Right hindlimb (tissue), 1 donor: Measurements from ENCODE around the gene AKNA.

ENCODE experiments used
- DNase-seq: peaks from one replicate; pipeline ENCODE4 v3.0.0-alpha.2; 2018

AKNA gene

DNA sequence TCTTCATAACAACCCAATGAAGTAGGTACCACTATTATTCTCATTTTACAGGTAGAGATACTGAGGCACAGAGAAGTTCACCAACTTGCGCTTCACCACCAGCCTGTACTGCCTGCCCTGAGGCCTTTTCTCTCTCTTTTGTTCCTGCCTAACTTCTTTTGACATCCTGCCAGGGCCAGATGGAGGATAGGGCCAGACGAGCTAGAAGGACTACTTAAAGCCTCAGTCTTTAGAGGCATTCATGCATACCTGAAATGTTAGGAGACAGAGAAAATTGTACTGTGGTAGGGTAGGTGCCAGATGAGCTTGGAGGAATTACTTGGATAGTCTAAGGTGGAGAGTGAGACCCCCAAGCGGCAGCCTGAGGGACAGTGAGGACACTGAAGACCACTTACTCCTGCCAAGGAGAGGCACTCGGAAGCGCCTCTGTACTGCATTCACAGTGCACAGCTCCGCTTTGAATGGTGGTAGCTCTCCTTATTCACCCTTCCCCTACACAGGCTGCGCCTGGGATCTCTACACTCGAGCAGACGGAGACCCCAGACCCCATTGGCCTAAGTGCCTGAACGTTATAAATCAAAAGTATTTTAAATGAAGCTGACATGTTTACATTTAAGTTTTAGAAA is 71.1 kb downstream of the AKNA start:
- peak; percentile 13 for DNase-seq

DNA sequence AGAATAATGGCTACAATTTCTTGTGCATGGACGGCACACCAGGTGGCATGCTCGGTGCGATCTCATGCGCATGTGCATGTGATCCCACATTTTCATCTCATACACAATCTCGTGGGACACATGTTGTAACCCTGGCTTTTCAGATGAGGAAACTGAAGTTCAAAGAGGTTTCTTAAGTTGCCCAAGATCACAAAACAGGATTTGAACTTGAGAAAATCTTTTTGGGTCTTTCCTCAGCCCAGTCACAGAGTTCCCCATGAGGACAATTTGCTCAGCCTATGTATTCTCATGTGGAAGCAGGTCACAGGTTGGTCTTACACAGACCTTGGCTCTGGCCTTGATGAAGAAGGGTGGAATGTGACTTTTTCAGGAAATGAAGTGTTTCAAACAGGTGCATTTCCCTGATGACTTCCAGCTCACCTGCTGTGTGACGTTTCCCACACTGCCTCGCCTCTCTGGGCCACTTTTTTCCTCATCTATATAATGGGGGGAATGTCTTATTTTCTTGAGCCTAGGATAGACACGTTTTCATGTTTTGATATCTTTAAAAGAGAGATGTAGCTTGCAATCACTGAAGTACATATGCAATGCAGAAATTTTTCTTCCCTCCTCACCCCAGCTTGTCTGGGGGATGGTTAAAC is 71.9 kb downstream of the AKNA start:
- DNase-seq: no peak

DNA sequence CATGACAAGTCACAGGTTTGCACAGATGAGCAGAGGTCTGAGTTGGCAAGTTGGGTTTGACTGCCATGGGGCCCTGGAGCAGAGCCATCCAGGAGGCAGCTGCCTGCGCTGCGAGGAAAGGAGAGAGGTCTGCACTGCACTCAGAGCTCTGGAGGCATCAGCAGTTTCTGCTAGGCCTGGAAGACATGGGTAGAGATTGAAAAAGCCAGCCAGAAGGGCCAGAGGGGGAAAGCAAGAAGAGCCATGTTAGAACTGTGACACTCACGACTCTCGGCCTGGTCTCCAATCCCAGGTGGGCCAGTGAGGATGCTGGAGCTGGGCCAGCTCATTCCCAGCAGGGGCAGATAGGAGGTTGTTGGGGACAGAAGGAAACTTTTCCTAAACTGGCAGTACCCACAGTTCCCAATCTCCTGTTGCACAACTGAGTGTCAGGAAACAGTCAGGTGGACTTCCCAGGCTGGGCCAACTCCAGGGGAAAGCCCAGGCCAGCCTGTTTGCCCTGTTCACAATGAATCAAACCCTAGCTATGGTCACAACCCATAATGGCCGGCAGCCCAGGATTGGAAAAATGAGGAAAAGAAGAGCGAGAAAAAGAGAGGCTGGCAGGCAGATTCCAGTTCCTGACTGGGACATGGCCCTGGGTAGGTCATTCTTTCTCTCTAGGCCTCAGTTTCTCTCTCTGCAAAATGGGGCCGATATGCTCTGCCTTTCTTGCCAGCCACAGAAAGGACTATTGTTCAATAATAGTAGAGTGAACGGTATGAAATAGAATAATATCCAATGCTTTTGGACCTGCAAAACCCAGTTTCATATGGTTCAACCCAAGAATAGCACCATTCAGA is 72.7 kb downstream of the AKNA start:
- no peak for DNase-seq

DNA sequence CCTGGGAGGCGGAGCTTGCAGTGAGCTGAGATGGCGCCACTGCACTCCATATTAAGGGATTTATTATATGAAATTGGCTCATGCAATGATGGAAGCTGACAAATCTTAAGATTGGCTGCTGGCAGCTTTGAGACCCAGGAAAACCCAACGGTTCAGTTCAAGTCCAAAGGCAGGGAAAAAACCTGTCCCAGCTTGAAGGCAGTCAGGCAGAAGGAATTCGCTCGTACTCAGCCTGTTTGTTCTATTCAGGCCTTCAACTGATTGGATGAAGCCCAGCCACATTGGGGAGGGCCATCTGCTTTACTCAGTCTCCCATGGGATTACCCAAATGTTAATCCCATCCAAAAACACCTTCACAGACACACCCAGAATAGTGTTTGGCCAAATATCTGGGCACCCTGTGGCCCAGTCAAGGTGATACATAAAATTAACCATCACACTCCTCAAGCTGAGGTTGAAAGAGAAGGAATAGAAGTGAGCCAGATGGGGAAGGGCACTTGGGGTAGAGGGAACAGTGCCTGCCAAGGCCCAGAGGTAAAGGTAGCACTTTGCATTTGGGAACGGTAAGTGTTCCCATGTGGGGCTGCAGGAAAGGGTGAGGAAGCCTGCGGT is 73.4 kb downstream of the AKNA start:
- DNase-seq: no peak

DNA sequence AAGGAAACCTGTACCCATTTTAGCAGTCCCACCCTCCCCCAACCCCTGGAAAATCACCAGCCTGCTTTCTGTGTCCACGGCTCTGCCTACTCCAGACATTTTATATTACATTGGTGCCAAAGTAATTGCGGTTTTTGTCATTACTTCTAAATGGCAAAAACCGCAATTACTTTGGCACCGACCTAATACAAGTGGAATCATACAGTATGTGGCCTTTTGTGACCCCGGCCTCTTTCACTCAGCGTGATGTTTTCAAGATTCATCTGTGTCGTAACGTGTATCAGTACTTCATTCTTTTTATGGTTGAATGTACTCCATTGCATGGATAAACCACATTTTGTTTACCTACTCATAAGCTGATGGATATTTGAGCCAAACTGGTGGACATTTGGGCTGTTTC is 74.6 kb downstream of the AKNA start:
- DNase-seq: no peak

DNA sequence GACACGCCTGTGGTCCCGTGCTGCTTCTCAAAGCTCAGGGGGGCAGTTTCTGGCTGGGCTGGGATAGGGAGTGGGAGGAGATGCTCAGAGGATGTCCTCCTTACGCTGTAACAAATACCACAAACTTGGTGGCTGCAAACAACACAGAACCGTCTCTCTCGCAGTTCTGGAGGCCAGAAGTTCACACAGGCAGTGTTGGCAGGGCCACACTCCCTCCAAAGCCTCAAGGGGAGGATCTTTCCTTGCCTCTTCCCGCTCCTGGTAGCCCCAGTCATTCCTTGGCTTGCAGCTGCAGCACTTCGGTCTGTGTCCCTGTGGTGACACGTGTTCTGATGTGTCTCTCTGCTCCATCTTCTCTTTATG is 75.3 kb downstream of the AKNA start:
- no peak for DNase-seq

DNA sequence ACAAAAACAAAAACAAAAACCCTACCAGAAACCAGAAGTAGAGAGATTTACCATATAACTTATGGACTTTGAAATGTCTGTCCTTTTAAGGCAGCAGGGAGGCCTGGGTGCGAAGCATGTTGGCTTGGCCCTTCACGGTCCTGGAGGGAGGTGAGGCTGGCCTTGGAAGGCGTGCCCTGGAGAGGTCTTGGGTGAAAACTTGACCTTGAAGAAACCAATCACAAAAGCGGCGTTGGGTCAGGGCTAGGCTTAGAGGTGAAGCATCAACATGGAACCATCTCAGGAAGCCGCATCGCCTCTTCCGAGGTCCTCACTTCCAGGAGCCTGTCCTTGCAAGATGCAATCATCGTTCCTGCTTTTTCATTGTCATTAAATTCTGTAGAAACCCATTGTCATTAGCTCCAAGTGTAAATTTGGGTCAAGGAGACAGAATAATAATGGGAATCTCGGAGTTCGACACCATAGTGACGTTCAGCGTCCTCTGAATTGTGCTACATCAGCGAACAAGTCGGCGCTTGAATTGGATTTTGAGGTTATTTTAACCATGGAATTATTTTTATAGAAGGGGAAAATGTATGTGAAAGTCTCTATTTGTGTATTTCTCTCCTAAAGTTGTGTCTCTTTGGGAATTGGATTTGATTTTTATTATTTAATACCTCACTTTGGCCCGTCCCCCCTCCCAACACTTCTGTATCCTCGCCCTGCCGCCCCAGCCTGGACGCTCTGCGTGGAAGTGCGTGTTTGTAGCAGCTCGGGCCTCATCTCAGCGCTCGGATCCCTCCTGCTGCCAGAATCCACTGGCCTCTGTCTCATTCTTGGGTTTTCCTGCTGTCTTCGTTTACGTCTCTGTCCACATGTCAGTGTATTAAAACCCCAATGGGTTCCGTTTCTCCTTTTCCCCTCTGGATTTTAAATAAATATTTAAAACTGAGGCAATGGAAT is 75.9 kb downstream of the AKNA start:
- DNase-seq: no peak

DNA sequence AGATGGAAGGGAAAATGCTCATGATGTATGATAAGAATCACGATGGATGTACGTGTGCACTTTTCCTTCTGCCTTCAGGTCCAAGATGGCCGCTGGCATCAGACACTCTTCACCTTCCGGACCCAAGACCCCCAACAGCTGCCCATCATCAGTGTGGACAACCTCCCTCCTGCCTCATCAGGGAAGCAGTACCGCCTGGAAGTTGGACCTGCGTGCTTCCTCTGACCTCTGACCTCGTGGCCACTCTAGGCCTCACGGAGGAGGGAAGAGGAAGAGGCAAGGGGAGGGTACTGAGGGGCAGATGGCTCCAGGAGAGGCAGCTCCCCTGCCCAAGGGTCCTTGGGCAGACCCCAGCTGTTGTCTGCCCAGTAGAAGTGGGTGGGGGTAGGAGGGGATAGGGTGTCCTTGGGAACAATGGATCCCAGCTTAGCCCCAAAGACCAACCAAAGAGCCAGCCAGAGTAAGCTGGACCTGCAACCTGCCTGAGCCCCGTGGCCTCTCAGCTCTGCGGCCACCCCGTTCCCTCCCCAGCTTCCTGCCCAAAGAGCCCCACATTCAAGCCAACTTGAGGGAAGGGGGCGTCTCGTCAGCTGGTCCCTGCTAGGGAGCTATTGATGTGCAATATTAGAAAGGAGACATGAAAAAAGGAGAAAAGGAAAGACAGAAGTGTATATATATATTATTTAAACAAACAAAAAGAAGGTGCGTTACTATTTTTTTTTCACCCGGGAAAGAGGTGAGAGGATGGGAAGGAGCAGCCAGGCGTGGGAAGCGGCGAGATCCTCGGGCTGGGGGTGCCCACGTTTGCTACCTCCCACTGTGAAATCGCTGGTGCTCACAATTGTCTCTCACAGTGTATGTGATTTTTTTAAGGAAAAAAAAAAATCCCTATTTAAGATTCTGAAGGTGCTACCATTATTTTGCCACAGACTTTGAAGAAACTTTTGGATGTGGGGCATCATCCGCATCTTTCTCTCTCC is 77.0 kb downstream of the AKNA start:
- no peak for DNase-seq

DNA sequence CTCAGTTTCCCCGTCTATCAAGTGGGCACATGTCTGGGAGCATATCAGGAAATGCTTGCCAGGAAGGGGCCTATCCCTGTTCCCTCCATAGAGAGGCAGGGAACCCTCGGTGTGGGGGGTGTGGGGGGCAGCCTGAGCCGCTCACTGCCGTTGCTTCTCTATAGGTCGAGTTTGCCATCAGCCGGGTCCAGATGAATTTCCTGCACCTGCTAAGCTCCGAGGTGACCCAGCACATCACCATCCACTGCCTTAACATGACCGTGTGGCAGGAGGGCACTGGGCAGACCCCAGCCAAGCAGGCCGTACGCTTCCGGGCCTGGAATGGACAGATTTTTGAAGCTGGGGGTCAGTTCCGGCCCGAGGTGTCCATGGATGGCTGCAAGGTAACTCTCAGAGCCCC is 78.7 kb downstream of the AKNA start:
- no peak for DNase-seq

DNA sequence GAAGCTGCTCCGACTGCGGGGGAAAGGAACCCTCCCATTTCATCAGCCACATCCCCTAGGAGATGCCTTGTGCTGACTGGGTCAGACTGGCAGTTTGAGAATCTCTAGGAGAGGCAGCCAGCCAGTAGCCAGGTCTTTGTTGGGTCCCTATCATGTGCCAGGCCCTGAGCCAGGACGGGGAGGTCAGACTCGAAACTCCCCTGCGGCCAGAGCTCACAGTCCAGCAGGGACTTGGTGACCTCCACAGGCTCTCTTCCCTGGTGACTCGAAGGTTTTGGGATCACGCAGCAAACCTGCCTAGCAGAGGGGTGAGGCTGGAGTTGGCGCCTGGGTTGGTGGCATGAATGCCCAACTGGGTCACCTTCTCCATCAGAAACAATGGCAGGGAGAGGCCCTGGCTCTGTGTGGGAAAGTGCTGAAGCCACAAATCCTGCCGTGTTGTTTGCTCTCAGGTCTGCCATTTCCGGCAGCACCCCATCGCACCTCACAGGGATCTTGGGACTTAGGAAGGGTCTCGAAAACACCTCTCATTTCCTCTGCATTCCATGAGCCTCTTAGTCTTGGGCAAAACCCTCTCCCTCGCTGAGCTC is 79.3 kb downstream of the AKNA start:
- DNase-seq: no peak

DNA sequence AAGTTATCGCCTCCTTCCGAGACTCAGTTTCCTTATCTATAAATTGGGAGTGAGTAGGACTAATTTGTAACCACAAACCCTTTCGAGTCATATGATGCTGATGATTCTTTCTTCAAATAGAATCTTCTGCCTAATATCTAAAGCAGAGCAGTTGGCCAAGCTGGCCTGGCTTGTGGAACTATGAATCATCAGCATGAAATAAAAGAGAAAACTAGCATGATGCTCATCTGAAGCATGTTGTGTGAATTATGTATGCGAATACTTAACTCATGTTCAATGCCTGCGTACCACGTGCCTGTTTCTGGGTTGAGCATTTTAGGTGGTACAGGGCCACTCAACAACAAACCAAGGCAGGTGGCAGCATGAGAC is 79.9 kb downstream of the AKNA start:
- no peak for DNase-seq

DNA sequence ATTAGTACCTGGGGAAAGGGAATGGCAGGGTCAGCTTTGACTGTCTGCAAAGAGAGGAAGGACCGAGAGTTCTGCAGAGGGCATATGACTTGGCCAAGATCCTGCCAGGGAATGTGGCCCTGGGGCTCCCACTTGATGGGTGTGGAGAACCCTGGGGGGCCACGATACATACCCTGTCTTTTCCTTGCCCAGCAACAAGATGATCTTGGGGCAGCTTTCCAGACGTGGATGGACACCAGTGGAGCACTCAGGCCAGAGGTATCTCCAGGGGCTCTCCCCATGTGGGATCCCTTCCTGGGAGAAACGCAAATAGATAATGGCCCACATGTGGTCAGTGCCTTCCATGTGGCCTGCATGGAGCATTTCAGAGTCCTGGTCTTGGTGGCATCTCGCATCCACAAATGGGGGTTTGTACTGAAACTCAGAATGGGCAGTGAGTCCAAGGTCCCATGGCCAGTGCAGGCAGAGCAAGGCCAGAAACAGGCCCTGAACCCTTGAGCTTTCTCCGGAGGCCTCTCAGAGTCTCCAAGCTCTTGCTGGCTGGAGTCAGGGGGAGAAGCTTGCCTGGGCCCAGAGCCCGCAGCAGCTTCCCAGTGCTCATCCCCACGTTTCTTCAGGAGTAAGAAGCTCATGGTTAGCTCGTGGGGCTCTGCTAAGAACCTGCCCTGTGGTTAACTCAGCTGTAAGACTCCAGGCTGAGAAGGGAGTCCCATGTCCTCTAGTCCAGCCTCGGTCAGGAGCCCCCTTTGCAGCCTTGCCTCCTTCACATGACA is 83.2 kb downstream of the AKNA start:
- DNase-seq: peak; percentile 20

DNA sequence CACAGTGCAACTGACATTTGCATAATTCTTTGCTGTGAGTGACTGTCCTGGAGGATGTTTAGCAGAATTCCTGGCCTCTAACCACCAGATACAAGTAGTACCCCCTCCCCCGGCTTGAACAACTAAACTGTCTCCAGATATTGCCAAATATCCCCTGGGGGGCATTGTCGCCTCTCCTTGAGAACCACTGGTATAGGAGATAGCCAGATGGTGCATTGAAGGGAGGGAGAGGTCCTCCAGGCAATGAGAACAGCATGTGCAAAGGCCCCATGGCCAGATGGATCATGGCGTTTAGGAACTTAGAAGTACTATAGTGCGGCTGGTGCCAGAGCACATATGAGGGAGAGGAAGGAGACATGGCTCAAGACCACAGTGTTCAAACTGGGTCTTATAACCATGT is 83.8 kb downstream of the AKNA start:
- DNase-seq: no peak

DNA sequence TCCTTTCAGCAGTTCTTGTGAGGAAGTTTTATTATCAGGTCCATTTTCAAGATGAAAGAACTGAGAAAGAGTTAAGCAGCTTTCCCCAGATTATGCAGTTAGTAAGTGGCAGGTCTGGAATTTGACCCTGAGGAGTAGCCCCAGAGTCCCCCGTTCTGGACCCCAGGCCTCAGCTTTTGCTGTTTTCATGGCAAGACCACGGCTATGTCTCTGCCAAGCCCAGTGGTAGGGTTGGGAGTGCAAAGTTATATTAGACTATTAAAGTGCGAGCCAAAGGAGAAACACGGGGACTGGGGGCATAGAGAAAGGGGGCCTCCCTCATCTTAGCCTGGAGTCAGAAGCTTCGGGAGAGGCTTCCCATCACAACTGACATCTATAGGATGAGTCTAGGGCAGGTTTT is 84.2 kb downstream of the AKNA start:
- no peak for DNase-seq

DNA sequence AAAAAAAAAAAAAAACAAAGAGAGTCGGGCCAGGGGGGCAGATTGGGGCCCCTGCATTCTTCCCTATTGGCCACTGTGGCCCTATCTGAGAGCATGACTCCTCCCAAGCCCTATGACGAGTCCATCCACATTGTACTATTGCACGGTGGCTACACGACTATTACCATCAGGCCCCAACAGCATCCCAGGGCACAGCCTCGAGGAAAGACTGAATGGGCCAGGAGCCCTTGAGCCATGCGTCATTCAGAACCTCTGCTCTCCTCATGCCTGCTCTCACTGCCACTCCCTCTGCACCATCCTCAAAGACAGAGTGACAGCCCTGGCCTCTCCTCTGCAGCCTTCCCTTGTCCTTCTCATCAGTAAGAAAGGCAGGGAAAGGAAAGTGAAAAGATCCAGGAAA is 85.1 kb downstream of the AKNA start:
- DNase-seq: no peak

DNA sequence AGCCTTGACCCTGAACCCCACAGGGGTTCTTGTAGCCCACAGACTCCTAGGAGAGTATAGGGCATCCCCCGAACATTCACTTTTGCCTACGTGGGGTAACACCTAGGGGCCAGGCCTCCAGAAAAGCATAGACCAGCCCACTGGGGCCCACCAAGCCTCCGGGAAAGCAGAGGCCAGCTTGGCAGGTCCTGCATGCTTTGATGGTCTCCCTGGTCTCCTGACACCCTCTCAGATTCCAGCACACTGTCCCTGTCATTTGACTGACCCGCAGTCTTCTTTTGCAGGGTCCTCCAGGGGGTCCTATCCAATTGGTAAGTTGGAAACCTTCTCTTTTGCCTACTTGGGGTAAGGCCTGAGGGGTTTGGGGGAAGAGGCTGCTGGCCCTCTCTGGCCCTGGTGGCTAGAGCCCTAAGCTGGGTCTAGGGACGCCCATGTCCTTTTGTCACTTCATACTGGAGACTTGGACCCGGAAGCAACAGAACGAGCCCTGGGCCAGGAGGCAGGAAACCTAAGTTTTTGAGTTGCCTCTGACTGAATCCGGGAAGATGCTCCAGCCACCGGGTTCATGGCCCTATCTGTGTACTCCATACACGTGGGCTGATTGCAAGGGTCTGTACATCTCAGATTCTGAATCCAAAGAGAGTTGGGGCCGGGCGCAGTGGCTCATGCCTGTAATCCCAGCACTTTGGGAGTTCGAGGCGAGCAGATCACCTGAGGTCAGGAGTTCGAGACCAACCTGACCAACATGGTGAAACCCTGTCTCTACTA is 85.8 kb downstream of the AKNA start:
- no peak for DNase-seq

DNA sequence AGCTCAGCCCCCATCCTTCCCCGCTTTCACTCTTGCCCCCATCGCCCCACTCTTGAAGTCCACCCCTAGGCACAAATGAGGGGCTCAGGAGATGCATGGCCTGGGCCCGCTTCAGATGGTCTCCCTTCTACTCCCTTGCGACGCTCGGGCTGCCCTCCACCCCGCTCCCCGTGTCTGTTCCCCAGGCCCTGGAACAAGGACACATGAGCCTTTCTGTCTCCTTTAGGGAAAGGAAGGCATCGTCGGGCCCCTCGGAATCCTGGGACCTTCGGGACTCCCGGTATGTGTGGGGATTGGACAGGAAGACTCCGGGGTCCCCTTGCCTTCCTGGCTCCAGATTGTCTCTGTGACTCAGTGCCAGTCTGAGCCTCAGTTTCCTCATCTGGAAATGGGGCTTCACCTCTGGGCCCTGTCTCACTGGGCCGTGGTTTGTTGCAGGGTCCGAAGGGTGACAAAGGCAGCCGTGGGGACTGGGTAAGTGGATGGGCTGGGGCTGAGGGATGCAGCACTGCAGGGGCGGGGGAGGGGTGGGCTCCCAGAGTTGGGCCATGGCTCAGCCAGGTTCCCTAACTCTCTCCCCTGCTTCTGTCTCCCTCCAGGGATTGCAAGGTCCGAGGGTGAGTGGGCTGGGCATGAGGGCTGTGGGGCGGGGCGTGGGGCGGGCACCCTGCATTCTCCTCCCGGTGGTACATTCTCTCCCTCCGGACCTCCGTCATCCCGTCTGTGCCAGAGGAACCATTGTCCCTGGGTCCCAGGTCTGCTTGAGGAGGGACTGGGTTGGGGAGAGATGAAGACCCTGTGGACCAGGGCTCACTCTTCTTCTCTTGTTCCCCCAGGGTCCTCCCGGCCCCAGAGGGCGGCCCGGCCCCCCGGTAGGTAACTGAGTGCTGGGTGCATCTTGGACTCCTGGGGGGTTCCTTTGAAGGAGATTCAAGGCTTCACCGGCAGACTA is 86.7 kb downstream of the AKNA start:
- DNase-seq: no peak

DNA sequence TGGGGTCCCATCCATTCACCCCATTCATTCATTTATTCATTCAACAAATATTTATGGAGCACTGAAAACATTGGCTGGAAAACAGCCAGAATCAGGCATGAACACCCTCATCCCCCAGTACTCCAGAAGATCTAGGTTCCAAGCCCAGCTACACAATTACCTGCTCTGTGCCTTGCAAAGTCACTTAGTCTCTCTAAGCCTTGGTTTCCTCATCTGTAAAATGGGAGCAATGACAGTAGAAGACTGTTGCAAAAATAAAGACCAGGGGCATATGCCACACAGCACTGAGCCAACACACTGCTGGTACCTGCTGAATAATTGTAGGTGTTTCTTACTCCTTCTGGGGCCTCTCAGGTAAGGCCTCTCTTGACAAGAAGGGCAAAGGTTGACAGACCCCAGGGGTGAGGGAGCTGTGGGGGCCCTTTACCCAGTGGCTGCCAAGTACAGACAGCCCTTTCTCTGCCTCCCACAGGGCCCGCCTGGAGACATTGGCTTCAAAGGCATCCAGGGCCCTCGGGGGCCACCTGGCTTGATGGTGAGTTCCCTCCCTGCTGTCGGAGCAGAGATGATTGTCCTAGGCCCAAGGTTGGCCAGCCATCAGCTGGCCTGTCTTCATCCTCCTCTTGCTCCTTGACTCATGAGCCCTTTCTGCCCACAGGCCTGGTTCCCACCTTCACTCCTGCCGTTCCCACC is 87.5 kb downstream of the AKNA start:
- DNase-seq: no peak
